ENCODE data around the gene RGL1.
"Not testable (repeated sequence)": the region's sequence is repeated elsewhere in the genome, so short reads cannot be mapped to it uniquely, and the experiment has no call there.

The RGL1 gene

DNA sequence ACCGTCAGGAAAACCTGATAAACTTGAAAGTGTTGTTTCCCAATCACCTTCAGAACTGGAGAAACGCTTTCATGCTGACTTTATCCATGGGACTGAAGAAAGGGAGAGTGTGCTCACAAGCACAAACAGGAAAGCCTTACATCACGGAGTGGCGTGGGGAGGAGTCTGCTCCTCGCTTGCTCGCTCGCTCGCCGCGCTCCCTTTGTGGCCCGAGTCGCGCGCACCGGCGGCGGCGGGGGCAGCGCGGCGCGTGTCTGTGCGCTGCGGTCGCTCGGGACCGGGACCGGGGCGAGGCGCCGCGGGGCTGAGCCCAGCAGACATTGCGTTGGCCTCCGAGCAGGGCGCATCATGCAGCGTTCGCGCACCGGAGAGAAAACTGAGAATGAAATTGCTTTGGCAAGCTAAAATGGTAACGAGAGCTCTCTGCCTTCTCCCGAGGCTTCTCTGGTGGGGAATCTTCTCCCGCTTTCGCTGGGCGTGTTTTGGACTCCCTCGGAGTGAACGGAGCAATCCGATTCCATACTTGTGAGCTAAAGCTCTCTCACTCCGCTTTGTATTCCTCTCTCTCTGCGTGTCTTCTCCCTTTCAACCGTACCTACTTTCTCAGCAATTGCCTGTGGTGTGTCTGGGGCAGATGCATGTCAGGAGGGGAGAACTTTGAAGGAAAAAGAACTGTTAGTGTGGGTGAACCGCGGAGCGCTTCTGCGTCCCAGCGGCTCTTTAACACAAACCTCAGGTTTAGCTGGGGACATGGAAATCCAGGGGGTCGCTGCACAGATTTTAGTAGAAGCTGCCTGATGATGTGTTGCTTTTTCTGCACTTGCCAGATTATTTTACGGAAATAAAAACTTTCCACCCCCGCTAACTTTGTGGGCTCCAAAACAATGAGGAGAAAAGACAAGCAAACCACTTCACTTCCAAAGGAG is at the start of gene RGL1:
RGL1 (plus strand) TSS at position 205 of the 926 bp plus-strand sequence; CDS start at position 383, 178 bp downstream.
- peak; percentile 28 for DNase-seq

DNA sequence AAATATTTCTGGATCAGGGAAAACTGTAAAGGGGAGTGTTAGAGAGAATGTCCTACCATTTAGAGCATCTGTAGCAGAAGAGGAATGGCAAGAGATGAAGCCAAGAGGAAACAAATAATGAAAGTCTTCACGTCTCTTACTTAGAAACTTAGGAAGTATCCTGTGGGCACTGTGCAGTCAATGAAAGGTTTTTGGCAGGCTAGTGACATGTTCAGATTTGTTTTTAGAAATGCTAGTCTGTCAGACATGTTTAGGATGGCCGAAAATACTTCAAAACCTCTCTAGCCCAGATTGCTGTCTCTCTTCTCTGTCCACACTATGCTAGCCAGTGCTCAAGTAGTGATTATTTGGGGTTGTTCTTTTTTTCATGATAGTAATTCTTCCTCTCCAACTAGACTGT is 48.6 kb upstream of the RGL1 start:
- DNase-seq = no peak

DNA sequence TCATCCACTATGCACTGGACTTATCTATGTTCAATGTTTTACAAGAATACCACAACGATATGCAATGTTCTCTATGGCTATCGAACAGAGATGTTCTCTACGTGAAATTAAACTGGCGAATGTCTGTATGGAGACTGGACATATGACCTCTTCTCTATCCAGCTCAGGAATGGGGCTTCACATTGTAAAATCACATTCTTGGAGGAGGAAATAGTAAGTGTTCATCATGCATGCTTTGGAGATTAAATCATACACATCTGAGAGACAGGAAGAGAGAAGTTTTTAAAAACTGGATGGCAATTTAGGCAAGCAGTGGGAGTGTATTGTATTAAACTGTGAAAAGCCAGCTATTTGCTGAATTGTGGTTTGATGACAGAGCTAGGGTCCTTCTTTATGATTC is 47.9 kb upstream of the RGL1 start:
- no peak for DNase-seq

DNA sequence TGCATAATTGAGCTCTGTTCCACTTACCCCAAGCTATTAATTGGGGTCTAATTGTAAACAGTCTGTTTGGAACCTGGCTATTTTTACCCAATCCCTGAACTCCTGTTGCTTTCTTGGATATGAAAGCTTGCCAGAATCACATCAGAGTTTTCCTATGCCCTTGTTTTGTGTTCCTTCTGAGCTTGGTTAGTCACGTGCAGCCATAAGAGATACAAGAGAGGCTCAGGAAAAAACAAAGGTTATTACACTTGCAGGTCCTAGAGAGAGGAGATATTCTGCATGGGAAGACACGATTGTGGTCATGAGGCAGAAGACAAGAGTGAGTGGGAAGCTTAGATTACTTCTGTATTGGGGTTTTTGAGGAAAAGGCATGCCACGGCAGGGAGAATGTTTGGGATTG is 46.0 kb upstream of the RGL1 start:
- no peak for DNase-seq

DNA sequence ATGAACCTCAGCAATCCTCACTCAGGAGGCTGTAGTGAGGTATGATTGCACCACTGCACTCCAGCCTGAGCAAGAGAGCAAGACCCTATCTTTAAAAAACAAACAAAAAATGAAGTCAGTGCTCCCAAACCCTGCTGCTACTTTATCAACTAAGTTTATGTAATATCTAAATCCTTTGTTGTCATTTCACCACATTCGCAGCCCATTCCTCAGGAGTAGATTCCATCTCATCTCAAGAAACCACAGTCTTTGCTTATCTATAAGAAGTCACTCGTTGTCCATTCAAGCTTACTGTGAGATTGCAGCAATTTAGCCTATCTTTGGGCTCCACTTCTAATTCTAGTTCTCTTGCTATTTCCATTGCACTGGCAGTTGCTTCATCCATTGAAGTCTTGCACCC is 44.3 kb upstream of the RGL1 start:
- no peak for DNase-seq

DNA sequence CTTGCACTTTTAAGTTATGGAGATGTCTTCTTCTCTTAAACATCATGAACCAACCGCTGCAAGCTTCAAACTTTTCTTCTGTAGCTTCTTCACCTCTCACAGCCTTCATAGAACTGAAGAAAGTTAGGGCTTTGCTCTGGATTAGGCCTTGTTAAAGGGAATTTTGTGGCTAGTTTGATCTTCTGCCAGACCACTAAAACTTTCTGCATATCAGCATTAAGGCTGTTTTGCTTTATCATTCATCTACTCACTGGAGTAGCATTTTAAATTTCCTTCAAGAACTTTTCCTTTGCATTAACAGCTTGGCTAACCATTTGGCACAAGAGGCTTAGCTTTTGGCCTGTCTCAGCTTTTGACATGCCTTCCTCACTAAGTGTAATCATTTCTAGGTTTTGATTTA is 43.0 kb upstream of the RGL1 start:
- no peak for DNase-seq

DNA sequence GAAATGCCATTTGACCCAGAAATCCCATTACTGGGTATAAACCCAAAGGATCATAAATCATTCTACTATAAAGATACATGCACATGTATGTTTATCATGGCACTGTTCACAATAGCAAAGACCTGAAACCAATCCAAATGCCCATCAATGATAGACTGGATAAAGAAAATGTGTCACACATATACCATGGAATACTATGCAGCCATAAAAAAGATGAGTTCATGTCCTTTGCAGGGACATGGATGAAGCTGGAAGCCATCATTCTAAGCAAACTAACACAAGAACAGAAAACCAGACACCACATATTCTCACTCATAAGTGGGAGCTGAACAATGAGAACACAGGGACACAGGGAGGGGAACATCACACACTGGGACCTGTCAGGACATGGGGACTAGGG is 42.1 kb upstream of the RGL1 start:
- DNase-seq = not testable (repeated sequence)

DNA sequence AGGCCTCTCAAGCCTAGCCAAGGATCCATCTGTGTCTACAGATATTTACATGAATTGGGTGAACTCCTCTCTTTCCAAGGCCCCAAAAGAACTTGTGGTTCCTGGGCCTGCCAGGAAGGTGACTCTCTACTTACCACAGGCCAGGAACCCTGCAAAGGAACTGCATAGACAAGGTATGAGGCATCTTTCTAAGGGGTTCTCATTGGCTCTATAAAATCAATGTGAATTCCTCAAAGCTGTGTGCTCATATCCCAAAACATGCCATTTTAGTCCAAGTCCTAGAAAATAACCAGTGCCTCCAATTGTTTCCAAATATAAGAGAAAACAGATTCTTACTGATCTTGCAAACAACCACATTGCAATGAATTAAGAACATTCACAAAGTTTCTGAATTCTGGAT is 39.9 kb upstream of the RGL1 start:
- DNase-seq = no peak

DNA sequence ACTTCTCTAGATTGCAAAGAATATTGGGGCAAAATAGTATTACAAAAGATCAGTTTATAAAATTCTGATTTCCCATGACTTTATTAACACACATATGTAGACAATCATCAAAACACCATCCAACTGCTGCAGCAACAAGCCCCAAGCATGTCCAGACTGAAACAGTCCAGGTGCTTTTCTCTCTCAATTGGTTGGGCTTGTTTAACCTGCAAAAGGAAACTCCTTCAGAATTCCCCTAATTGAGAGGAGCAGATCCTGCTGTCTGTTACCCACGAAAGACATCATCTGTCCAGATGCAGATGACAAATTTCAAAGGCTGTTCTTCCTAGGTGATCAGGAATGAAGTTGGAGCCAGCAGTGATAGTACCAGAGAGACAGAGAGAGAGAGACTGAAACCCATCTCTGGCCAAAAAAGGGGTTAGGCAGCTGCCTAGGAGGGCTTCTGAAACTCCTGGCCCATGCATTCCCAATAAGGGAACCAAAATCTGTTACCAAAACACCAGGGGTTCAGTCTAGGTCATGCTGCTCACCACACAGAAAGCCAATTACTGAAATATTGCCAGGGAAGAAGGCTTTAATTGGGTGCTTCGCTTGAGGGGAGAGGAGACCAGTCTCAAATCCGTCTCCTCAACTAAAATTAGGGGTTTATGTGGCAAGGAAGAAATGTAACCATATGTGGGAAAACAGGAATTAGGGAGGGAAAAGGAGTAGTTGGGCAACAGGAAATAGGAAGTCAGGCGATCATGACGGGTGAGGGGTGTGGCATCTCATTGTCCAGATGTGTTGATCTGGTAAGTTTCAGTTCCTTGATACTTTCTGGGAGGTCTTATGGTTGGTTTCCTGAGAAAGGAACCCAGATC is 34.7 kb upstream of the RGL1 start:
- DNase-seq = no peak

DNA sequence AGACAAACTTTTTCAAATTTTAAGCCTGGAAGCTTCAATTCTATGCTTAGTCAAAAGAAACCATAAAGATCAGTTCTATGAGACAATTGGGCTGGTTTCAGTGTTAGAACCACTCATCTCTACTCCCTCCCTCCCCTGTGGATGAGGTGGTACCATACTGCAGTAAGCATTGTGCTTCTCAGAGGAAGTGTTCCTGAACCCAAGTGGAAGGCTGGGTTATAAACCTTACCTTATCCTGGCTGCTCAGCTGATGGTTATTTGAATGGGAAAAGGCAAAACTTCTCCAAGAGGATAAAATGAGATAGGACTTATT is 34.1 kb upstream of the RGL1 start:
- DNase-seq = no peak

DNA sequence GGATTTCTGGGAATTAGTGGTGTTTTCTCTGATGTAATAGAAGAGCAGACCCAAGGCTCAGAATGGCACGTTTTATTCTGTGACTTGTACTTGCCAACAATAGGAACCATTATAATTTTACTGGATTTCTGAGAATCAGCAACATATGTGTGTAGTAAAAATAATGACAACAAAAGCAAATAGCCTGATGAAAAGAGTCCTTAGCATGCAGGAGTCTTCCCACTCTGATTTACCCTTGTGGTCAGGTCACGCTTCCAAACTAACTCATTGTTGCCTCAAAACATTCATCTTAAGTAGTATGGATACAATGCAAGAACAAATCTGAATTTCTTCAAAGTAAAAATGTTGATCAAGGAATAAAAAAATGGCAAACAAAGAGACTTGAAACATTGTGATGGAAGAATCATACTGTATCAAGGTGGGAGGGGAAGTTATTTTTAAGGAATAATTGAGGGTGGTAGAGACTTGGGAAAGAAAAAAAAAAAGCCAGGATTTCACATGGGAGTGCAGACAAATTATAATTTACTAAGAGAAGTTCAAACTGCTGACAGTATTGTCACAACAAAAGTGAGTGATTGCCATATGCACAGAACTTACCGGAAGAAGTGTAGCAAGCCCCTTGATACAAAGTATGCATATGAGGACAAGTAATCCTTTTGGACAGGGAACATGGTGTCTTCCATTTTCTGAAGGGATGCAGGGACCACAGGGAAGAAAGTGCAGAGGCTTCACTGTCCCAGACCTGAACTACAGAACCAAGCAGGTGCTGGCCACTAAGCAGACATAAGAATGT is 31.2 kb upstream of the RGL1 start:
- no peak for DNase-seq

DNA sequence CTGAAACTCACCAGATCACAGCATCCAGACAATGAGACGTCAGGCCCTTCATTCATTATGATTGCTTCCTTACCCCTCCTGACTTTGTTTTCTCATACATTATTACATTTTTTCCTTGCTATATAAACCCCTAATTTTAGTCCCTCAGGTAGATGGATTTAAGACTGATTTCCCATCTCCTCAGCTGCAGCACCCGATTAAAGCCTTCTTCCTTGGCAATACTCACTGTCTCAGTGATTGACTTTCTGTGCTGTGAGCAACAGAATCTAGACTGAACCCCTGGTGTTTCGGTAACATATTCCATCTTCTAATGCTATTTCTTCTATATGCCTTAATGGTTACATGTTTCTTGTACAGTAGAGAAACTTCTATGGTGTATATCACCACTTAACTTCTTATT is 30.0 kb upstream of the RGL1 start:
- no peak for DNase-seq

DNA sequence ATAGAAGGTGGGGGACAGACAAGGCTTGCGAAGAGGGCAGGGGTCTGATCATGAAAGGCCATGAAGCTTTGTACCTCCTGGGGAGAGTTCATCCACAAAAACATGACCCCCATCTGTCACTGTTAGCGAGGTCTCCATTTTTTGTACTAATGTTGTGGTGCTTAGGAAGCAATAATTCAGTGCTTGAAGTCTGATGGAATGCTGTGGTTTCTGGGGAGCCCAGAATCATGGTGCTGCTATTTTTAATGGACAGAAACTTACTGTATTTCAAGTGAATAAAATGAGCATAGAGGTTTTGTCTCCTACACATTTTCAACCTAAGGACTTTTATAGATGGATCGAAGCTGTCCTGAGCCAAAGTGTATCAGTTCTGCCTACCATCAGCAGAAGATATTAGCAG is 28.2 kb upstream of the RGL1 start:
- no peak for DNase-seq

DNA sequence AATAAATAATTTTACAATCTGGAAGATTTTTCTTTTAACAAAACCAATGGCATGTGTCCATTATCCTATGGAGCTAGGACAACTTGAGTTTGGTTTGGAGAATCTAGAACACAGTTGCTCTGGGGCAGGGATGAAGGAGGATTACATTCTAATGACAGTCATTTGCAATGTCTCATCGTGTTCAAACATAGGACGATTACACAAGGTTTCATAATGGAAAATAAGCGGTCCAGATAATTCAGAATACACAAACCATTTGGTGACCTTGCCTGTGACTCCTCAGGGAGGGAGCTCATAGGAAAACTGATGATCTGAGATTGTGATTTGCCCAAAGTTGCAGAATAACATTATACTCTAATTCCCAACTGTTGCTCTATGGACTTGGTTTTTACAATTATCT is 27.6 kb upstream of the RGL1 start:
- DNase-seq = no peak

DNA sequence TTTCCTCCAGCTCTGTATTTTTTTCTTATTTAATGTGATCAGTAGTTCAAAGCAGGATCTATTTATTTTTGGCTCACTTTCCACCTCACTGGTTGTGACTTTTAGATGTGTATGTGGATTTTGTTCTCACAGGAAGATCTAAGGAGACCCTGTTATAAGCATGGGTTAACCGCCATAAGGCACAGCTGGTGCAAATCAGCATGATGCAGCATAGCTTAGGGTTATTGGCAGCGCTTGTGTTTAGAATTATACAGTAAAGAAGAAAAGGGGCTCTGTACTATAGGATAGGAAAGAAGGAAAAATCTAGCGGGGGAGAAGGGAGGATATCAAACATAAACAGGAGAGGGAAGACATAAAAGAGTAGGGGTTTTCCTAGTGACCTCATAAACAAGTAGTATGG is 26.9 kb upstream of the RGL1 start:
- no peak for DNase-seq

DNA sequence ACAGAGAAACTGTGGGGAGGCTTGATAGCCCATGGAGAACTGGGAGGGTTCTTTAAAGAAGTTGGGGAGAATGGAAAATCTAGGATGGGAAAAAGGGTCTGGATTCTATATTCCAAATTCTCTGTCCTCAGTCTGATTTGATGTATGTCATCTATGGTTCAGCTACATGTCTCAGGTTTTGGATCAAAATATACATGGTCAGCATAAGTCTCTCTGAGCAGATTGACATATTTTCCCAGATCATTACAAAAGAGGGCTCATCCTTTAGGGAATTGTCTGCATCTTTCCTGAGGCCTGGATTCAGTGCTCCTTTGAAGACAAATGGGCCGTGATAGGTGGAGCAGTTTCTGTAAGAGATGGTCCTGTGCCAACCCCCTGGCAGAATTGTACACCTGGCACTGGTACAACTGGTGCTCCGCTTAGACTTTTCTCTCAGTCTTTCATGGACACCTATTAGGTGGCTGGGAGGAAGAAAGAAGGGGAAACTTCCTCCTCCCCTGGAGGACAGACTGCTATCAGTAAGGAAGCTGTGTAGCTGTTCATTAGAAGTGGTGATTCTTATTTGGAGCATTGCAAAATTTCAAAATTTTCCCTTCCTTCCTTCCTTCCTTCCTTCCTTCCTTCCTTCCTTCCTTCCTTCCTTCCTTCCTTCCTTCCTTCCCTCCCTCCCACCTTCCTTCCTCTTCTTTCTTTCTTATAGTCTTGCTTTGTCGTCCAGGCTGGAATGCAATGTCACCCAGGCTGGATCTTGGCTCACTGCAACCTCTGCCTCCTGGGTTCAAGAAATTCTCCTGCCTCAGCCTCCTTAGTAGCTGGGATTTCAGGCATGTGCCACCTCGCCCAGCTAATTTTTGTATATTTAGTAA is 26.1 kb upstream of the RGL1 start:
- no peak for DNase-seq

DNA sequence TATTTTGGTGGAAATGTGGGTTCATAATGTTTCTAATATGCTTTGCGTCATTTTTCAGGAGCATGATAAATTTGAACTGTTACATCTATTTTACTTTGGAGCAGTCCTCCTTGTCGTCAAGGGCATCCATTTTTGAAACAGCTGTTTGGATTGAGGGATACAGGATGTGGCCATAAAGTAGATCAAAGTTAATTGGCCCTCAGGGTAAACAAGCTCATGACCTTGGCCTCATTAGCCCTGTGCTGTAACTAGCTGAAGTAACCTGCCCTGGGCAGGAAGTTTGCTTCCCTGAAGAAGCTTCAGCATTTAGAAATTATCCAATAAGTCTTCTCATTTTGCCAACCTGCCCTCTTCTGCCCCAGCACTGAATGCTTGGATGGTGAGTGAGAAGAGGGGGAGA is 24.8 kb upstream of the RGL1 start:
- no peak for DNase-seq

DNA sequence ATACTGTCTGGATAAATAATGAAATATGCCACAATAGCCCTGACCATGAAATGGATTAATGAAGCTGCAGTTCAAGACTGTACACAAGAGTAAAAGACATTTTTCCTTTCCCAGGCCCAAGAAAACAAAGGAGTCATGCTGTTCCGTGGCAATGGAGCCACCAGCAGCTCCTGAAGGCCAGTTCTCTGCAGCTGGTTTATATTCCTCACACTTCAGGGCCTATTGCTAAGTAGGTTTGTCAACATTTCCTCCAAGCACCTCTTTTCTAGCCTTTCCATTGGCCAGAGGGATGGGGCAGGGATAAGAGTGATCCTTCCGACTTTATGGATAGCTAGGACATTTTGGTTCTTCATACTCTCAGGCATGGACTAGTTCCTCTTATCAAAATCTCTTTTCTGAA is 24.2 kb upstream of the RGL1 start:
- no peak for DNase-seq

DNA sequence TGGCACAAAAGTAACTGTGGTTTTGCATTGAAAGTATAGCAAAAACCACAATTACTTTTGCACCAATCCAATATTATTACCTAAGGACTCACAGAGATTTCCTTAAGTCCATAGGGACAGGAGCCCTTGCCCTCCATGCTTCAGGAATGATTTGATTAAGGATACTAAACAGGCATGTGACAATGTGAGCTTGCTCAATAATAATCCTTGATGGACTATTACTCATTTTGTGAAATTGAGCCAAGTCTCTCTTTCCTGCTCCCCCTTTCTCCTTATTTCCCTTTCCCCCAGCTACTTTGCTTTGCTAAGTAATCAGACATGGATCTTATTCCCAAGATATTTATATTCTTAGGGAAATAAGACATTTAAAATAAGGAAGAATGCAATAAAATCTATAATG is 21.6 kb upstream of the RGL1 start:
- no peak for DNase-seq

DNA sequence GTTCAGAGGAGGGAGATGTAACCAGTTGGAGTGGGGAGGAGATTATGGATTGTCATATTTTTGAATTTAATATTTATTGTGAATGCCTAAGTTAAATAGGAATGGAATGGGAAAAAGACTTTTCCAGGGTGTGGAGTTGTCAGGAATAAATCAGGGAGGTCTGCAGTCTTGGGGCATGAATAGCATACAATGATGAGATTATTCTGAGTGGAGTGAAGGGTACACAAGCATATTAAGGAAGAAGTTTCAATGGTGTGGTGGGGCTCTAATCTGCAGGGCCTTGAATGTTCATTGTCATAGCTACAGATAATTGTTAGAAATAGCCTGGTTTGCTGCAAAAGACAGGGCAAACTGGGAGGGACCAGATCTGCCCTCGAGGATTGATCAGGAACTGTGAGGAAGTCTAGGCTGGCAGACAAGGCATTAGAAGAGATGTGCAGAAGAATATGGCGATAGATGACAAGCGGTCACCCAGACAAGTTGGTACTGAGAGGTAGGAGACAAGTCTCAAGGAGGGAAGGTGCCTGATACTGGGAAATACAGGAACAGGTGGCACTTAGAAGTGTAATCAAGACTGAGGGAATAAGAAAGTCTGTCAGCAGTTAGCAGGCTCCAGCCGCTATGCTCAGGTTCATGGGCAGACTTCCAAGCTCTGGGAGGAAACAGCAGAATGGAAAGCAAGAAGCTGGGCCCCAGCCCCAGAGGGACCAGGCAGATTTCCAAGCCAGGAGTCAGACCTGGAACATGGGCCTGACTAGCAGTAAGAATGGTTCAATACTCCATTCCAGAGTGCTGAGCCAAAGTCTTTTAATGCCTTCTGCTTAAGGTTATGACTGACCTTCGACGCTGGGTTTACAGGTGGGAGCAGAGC is 20.9 kb upstream of the RGL1 start:
- no peak for DNase-seq

DNA sequence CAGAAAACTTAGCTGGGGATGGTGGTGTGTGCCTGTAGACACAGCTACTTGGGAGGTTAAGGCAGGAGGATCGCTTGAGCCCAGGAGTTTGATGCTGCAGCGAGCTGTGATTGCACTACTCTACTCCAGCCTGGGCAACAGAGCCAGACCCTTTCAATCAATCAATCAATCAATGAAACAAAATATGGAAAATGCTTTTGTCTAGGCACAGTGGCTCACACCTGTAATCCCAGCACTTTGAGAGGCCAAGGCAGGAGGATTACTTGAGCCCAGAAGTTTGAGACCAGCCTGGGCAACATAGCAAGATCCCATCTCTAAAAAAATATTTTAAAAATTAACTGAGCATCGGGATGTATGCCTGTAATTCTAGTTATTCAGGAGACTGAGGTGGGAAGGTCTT is 19.0 kb upstream of the RGL1 start:
- not testable (repeated sequence) for DNase-seq
